Stimulated activated CD8-positive, alpha-beta memory T cell treated with anti-CD3 and anti-CD28 coated beads, Interleukin-4, amount 100 ng/mL, for 48 hours (primary cell): ENCODE measurements around the gene LIMS1.
"Not testable (repeated sequence)": the region's sequence is repeated elsewhere in the genome, so short reads cannot be mapped to it uniquely, and the experiment has no call there.

Experiments used
- DNase-seq: peaks from one replicate; pipeline ENCODE4 v3.0.0-alpha.2; 2020

The LIMS1 gene

DNA sequence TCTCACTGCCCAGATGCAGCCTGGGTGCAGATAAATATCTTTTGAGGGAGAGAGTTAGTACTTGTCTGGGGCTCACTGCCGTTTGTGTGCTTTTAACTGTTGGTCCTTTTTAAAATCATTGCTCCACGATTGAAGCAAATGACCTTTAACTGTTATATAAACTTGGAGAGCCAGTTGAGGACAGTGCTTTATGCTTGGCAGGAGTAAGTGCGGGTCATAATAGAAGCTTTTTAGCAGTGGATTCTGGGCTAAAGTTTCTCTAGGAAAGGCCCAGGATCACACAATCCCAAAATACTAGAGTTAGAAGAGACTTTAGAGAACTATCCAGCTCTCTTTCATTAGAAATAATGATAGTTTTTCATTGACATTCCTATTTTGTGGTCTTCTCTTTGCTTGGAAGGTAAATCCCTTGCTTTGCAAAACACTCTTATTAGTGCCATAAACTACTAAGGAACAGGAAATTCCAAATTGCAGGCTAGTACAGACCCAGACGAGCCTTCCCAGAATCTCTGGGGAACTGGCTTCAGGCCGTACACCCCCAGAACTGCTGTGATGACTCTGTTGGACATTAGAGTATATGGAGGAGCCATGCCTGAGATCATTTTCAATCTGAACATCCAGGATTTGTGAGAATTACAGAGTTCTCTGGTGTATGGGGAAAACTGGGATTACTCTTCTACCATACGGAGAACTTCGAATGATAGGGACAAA lies 19.1 kb downstream of the LIMS1 start:
- DNase-seq: no peak

DNA sequence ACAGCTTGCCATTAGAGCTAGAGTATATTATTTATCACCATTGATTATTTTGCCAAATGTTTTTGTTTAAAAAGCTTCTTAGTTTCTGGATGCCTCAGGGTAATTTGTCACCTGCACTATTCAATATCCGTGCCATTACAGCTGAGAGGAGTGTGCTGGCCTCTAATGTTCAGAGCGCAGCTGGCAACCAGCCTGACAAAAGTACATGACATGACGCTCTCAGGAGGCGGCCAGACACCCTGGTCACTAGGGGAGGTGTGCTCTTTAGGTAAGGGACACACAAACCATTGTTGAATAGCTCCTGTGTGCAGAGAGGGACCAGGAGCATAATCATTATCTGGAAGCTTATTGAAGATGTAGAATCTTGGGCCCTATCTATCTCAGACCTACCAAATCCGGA lies 20.3 kb downstream of the LIMS1 start:
- DNase-seq: no peak

DNA sequence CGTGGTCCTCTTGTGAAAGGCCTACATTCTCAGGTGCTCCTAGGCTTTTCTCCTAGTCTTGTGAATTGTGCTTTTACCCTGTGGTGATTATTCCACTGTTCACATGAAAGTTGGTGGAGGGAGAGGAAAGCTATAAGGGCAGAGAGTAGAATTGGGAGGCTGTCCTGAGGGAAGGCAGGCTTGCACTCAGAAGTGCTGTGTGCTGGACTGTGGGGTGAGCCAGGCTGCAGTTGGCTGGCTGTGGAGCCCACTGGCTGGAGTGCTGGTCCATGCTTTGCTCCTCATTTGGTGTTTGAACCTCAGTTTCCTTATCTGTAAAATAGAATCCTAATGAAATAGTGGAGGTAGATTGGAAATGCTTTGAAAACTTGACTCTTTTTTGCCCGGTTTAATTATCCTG lies 21.3 kb downstream of the LIMS1 start:
- no peak for DNase-seq

DNA sequence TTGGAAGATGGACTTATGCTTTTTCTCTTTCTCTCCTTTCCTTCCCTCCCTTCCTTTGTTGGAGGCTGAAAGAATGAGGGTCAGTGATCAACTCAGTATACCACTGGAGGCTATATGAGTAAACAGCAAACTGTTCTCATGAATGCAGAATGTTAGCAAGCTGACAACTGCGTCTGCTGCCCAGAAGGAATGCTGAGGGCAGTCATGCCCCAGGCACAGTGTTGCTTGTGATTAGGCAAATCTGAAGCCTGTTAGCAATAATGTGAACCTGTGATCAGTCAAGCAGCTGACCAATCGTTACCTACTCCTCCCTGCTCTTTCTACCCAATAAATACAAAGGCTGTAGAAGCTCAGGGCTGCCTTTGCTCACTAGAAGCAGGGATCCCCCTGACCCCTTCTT lies 22.3 kb downstream of the LIMS1 start:
- DNase-seq: not testable (repeated sequence)

DNA sequence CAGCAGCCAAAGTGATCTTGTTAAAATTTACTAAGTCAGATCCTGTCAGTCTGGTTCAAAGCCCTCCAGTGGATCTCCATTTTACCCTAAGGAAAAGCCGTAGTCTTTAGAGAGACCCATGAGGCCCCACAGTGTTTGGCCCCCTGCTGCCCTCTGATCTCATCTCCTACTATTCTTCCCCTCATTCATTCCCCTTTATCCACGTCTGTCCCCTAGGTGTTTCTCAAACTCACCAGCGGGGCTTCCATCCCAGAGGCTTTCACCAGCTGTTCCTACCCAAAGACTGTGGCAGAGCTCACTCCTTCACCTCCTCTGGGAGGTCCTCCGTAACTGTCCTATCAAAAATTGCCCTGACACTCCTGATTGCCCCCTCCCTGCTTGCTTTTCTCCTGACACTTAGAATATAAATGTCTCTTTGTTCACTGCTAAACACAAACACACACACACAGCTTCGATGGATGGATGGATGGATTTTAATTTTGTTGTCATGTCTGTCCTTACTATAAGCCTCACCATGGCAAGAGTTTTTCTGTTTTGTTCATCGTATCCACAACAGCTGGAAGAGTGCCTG lies 26.1 kb downstream of the LIMS1 start:
- DNase-seq: no peak

DNA sequence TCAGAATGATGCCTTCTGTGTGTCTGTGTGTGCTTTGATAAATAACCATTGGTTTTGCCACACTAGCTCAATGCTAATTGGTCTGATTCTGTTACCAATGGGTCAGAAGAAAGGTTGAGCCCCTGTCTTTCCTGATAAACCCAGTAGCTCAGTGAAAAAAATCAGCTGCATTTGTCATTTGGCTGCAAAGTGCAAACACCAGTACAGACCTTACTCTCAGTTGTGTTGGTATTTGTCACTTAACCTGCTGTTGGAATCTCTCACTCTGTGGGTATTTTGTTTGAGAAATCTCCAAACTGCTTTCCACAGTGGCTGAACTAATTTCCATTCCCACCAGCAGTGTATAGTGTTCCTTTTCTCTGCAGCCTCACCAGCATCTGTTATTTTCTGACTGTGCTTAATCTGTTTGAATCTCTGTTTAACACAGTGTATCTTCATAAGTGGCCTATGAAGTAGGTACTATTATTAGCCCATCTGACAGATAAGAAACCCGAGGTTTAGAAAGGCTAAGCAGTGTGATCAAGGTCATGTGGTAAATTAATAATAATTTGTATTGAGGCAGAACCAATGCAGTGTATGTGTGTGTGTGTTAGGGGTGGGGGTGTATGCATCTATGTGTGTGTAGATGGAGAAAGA lies 26.7 kb downstream of the LIMS1 start:
- no peak for DNase-seq

DNA sequence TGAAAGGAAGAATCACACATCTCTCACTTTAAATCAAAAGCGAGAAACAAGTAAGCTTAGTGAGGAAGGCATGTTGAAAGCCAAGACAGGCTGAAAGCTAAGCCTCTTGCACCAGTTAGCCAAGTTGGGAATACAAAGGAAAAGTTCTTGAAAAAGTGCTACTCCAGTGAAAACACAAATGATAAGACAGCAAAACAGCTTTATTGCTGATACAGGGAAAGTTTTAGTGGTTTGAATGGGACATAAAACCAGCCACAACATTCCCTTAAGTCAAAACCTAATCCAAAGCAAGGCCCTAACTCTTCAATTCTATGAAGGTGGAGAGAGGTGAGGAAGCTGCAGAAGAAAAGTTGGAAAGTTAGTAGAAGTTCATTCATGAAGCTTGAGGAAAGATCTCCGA lies 28.0 kb downstream of the LIMS1 start:
- no peak for DNase-seq

DNA sequence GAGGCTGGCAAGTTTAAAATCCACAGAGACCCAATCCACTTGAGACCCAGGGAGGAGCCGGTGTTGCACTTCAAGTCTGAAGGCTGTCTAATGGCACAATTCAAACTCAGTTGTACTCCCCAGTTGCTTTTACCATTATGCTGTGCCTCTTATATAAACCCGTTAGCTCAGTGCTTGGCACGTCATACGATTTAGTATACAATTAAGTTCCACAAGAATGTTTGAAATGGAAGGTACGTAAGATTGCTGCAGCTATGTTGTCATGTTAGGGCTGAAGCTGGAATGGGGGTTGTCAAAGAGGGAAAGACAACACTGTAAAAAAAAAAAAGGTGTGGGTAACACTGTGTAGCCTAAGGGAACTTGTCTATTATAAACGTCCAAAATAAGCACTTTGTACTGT lies 30.2 kb downstream of the LIMS1 start:
- no peak for DNase-seq

DNA sequence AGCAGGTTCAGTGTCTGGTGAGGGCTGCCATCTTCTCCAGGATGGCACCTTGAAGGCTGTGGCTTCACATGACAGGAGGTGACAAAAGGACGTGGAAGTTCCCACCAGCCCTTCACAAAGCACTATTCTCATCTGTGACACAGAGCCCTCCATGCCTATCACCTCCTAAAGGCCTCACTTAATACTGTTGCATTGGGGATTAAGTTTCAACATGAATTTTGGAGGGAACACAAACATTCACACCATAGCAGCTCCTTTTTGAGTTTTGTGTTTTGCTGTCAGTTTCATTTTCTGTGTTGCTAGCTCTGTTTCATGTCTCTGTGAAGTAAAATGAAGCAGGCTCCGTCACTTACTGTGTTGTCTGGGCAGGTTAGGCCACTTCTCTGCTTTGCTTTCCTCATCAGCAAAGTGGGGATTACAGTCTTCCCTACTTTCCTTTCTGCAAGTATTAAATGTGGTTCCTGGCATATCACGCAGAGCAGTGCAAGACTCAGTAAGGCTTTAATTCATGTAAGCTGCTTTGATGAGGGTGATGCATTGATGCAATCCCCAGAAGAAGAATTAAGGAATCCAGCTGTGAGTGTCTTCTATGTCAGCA lies 31.6 kb downstream of the LIMS1 start:
- DNase-seq: no peak

DNA sequence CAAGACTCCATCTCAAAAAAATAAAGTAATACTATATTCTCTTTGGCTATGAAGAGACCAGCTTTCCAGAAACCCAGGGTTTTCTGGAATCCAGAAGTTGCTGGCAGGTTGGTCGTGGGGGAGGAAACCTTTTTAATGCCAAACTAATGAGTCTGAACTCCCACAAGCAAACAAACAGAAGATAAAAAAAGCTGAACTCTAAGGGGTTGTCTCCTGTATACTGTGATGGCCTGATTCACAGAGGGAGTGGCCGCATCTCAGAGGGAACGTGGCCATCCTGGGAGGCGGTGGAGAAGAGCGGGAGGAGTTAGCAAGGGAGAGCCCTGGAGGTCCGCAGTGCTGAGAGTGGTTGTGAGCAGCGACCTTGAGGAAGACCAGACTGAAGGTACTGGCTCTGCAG lies 36.1 kb downstream of the LIMS1 start:
- DNase-seq: no peak

DNA sequence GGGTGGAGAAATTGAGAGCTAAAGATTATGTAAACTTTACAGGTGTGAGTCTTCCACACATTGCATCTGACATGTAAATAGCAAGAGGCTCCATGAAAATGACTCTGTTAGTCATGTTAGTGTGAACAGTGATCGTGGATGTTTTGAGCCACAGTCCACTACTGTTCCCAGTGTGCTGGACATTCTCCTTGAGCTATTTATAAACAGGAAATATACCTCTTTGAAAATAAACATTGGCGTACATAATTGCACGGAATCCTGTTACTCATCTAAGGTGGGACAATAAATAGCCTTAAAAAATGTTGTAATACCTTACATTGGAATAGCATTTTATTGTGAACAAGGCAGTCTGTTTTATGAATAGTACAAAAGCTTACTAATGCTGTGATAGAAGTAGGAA lies 37.0 kb downstream of the LIMS1 start:
- no peak for DNase-seq

DNA sequence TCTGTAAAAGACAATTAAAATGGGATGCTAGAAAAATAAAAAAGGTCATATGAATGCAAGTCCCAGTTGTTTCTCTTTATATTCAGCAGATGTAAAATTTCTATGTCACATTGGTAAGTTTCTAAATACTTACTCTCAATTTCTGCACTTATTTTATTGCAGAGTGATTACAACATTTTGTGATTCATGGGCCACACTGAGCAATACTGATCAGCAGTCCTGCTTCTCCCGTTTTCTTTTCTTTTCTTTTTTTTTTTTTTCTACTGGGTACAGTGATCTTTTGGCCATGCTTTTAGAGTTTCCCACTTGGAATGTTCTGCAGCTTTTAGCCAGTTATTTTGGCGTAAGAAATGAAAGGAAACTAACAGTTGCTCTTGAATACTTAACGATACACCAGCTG lies 38.8 kb downstream of the LIMS1 start:
- no peak for DNase-seq

DNA sequence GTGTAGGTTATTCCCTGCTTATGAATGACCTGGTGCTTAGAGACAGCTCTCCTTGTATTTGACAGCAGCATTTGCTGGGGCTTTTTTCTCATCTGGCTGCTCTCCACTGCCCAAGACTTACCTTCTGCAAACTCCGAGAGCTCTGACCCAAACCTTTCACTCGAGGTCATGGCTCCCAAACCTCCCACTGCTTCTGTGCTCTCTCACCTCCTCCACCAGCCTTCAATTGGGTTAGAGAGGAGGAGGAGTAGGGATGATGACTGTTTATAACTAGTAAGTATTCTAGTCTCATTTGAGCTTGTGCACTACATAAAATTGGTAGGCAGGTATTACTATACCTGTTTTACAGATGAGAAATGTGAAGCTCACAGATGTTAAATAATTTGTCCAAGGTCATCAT lies 40.1 kb downstream of the LIMS1 start:
- DNase-seq: no peak

DNA sequence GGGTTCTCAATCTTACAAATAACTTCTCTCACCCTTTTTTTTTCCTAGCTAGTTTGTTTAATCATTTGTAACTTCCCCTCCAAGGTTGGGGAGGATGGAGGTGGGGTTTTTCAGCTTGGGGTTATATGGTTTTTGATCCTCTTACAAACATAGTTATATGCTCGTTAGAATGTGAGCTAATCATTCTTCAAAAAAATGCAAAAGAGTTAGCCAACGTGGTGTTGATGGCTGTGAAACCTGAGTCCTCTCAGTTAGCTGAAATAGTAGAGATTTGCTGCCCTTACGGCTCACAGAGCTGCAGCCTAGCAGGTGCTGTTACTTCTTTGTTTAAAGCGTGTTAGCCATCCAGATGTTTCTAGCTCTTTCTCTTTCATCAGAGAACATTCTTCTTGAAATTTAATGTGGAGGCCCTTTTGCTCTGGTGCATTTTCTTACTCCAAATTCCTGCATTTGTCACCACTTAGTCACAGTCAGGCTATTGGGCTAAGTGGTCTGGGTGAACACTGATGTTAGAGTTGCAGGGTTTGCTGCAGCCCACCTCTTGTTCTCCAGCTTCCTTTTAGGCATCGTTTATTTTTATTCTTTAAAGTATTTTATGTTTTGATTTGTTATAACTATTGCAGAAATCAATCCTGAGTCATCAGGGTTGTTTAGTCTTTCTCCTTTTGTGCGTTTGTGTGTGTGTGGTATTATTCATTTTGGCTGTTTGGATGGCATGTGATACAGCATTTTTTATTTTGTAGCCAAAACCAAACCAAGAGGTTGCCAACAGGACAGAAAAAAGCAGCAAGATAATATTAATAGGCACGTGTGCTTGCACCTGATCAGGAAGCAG lies 41.1 kb downstream of the LIMS1 start:
- no peak for DNase-seq

DNA sequence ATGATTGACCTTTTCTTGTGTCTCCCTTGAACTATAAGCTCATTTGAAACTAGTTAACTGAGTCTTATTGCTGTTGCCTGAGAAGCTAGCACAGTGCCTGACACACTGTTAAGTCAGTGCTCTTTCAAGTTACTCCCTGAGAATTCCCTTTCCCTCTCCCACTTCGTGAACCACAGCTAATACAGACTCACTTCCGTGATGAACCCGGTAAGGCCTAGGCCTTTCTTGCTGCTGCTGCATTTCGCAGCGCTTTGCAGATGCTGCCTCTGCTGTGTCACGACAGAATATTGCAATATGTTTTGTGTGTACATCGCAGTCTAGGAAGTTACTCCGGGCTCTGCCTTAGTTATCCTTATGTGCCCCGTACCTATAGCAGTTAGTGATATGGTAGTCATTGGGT lies 42.8 kb downstream of the LIMS1 start:
- DNase-seq: no peak

DNA sequence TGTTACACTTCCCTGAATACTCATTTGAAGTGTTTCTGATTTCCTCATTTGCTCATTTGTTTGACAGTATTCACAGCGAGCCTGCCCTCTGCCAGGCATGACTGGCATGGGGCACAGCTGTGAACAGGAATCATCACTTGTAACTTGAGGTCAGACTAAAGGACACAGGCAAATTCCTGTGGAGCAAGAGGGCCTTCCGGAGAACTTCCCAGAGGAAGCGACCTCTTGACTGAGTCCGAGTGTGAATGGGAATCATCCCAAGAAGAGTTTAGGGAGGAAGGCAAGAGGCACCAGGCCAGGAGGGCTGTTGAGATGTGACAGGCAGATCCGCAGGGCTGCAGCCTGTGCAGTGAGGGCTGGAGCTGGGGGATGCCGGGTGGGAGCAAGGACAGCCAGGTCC lies 45.4 kb downstream of the LIMS1 start:
- DNase-seq: no peak

DNA sequence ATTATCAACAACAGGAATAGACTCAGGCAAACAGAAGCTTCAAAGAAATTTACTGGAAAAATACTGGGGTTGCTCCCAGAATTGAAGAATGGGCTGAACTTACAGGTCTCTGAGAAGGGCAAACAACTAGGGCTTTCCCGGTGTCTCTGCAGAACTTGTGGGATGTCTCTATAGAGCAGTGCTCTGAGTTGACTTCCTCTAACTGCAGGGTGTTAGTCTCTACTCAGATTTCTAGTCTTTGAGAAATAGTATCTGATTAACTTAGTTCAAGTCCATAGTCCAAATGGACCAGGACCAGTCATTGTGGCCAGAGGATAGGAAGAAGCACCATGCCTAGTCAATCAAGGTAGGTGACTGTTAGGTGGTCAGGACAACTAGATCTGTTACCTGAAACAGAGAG lies 45.8 kb downstream of the LIMS1 start:
- no peak for DNase-seq

DNA sequence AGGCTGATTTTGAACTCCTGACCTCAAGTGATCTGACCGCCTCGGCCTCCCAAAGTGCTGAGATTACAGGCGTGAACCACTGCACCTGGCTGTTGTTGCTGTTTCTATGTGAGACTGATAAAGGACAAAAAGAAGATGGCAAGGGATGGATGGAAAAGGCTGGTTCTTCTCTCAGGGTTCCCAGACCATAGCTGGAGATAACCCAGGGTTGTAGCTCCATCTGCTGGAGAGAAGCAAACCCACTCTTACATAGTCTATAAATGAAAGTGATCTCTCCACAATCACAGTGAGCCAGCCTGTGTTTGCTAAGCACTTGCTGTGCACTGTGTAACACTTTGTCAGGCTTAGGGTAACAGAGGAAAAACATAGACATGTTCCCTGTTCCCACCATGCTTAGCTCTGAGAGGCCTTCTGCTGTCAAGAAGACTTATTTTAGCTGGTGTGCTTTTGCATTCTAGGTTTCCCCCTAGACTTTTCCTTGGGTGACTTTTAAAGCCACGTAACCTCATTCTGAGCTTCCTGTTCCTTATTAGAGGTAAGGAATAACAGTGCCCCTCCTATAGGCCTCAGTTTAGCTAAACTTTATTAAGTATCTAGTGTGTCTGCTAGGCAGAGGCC lies 49.7 kb downstream of the LIMS1 start:
- peak; percentile 64 for DNase-seq

DNA sequence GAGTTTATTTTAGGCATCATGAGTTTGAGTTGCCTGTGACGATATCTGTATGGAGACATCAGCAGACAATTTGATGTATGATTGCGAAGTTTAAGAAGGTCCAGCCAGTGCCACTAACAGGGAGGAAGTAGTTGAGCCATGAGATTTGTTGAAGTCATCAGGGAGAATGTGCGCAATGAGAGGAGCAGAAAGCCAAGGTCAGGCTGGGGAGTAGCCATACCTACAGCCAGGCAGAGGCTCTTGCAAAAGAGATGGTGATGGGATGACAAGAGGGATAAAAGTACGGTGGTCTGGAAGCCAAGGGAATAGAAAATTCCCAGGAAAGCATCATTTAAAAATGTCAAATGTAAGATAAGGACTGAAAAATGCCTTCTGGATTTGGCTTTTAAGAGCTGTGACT lies 51.2 kb downstream of the LIMS1 start:
- DNase-seq: no peak

DNA sequence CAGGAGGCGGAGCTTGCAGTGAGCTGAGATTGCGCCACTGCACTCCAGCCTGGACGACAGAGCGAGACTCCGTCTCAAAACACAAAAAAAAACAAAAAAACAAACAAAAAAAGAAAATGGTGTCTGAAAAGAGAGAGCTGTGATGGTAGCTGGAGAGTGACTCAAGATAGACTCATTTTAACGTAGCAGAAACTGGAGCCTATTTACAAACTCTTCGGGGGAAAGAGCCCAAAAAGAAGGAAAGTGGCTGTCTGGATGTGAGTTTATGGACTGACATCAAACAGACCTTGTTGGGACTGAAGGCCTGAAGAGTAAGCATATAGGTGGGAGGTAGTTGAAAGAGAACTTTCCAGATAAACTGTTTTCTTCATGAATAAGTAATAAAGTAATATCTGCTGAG lies 51.8 kb downstream of the LIMS1 start:
- DNase-seq: no peak

DNA sequence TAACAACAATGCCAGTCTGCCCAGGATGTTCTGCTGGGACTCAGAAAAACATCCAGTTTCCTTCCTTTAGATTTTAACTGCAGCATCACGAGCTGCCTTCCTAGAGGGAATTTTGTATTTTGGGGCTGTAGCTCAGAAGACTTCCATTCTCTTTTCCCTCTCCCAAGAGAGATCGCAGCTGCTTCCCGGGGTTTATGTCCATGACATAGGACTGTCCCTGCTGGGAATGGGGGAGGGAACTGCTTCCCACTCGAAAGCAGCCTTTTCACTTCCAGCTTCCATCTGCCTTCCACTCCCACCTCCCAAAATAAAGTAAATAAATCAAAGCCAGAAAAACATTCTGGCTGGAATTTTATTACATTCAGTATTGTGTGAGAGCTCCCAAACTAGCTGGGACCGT lies 52.4 kb downstream of the LIMS1 start:
- no peak for DNase-seq

DNA sequence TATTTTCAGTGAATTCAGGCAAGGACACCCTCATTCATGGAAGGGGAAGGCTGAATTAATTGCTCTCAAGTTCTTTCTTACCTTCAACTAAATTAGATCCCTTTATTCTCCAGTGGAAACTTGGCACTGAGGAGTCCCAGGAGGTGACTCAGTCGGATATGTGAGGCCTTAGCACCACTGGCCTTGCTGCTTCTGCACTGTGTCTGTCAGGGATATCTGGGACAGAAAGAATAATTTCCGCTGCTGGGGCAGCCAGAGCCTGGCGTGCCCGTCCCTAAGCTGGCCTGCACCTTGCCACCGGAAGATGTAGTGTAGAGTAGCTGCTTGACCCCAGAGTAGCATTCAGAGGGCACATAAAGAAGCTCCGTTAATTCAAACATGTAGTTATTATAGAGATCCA lies 53.4 kb downstream of the LIMS1 start:
- no peak for DNase-seq

DNA sequence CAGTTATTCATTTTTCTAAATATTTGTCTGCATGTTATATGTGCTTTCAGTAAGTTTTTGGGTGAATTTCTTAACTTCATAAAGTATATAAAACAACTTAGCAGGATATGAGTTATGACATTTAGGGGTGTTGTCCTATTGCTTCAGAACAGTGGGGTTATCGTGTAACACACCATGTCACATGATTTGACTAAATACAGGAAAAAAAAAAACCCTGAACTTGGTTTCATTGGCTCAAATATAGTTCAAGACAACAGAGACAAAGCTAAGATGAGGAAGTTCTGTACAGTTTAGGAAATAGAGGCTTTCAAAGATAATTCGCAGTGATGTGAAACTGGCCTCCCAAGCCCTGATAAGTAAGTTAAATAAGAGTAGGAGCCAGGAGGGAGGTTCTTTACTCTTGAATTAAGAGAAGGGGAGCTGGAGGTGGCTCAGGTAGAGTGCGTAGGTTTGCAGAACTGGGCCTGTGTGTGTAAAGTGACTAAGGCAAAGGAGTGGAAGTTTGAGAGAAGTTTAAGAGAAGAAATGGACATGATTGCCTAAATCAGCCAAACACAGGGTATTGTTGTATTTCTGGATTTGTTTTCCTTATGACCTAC lies 53.9 kb downstream of the LIMS1 start:
- no peak for DNase-seq
